ENCODE results near the gene ACSS2.
"Not testable (repeated sequence)": the region's sequence is repeated elsewhere in the genome, so short reads cannot be mapped to it uniquely, and the experiment has no call there.

ACSS2 gene

GRCh38 chr20:34873583-34874093, 2.8 kb upstream of the ACSS2 start:
- Histone ChIP-seq H3K36me3 (ENCODE audit: control insufficient read depth in 2 of 2, insufficient read depth in 2 of 2, low read length in 2 of 2) (no peaks in the 10 kb centered on the region), H3K9ac (ENCODE audit: low read depth in 1 of 2, low read length in 2 of 2) (peak overlapping the region in 1 of 2 donors; percentile 70), H3K27ac (ENCODE audit: low read depth in 2 of 2, low read length in 2 of 2) (peak overlapping the region in 1 of 2 donors; percentile 93), H3K4me1 (ENCODE audit: control insufficient read depth in 2 of 2, insufficient read depth in 2 of 2, low read length in 2 of 2) (peaks cover 26 to 39% of the 10 kb centered on the region in 2 donors), H3K27me3 (ENCODE audit: control insufficient read depth in 2 of 2, insufficient read depth in 2 of 2, low read length in 2 of 2) (no peaks in the 10 kb centered on the region), H3K9me3 (ENCODE audit: control insufficient read depth in 2 of 2, low read length in 2 of 2) (no peaks in the 10 kb centered on the region), H3K4me3 (ENCODE audit: low read length in 2 of 2) (no peak overlapping the region)

GRCh38 chr20:34874094-34874654, 2.2 kb upstream of the ACSS2 start:
- peak overlapping the region; percentile 92 to 93 for H3K27ac ChIP-seq (ENCODE audit: low read depth in 2 of 2, low read length in 2 of 2)
- H3K9me3 ChIP-seq (ENCODE audit: control insufficient read depth in 2 of 2, low read length in 2 of 2) = no peaks in the 10 kb centered on the region
- H3K4me3 ChIP-seq (ENCODE audit: low read length in 2 of 2) = peak overlapping the region in 1 of 2 donors; percentile 61
- no peaks in the 10 kb centered on the region for H3K27me3 ChIP-seq (ENCODE audit: control insufficient read depth in 2 of 2, insufficient read depth in 2 of 2, low read length in 2 of 2)
- H3K9ac ChIP-seq (ENCODE audit: low read depth in 1 of 2, low read length in 2 of 2) = peak overlapping the region; percentile 57 to 69
- H3K36me3 ChIP-seq (ENCODE audit: control insufficient read depth in 2 of 2, insufficient read depth in 2 of 2, low read length in 2 of 2) = no peaks in the 10 kb centered on the region
- H3K4me1 ChIP-seq (ENCODE audit: control insufficient read depth in 2 of 2, insufficient read depth in 2 of 2, low read length in 2 of 2) = peaks cover 26 to 39% of the 10 kb centered on the region in 2 donors

GRCh38 chr20:34875642-34876405, 588 bp upstream of the ACSS2 start:
- H3K27ac ChIP-seq (ENCODE audit: low read depth in 2 of 2, low read length in 2 of 2) = peak overlapping the region; percentile 92 to 93
- peak overlapping the region; percentile 69 to 72 for H3K9ac ChIP-seq (ENCODE audit: low read depth in 1 of 2, low read length in 2 of 2)
- peak overlapping the region; percentile 48 to 72 for H3K4me3 ChIP-seq (ENCODE audit: low read length in 2 of 2)
- H3K9me3 ChIP-seq (ENCODE audit: control insufficient read depth in 2 of 2, low read length in 2 of 2) = no peaks in the 10 kb centered on the region
- H3K27me3 ChIP-seq (ENCODE audit: control insufficient read depth in 2 of 2, insufficient read depth in 2 of 2, low read length in 2 of 2) = no peaks in the 10 kb centered on the region
- no peaks in the 10 kb centered on the region for H3K36me3 ChIP-seq (ENCODE audit: control insufficient read depth in 2 of 2, insufficient read depth in 2 of 2, low read length in 2 of 2)
- peaks cover 31 to 46% of the 10 kb centered on the region in 2 donors for H3K4me1 ChIP-seq (ENCODE audit: control insufficient read depth in 2 of 2, insufficient read depth in 2 of 2, low read length in 2 of 2)

GRCh38 chr20:34880215-34880850, 3.9 kb downstream of the ACSS2 start:
- no peak overlapping the region for H3K9ac ChIP-seq (ENCODE audit: low read depth in 1 of 2, low read length in 2 of 2)
- H3K4me1 ChIP-seq (ENCODE audit: control insufficient read depth in 2 of 2, insufficient read depth in 2 of 2, low read length in 2 of 2) = peaks cover 9 to 21% of the 10 kb centered on the region in 2 donors
- peaks cover 18 to 21% of the 10 kb centered on the region in 2 donors for H3K36me3 ChIP-seq (ENCODE audit: control insufficient read depth in 2 of 2, insufficient read depth in 2 of 2, low read length in 2 of 2)
- H3K9me3 ChIP-seq (ENCODE audit: control insufficient read depth in 2 of 2, low read length in 2 of 2) = no peaks in the 10 kb centered on the region
- H3K4me3 ChIP-seq (ENCODE audit: low read length in 2 of 2) = no peak overlapping the region
- H3K27ac ChIP-seq (ENCODE audit: low read depth in 2 of 2, low read length in 2 of 2) = peak overlapping the region in 1 of 2 donors; percentile 70
- H3K27me3 ChIP-seq (ENCODE audit: control insufficient read depth in 2 of 2, insufficient read depth in 2 of 2, low read length in 2 of 2) = no peaks in the 10 kb centered on the region

- H3K27ac ChIP-seq (ENCODE audit: low read depth in 2 of 2, low read length in 2 of 2); H3K4me3 ChIP-seq (ENCODE audit: low read length in 2 of 2); H3K9ac ChIP-seq (ENCODE audit: low read depth in 1 of 2, low read length in 2 of 2); H3K27me3 ChIP-seq (ENCODE audit: control insufficient read depth in 2 of 2, insufficient read depth in 2 of 2, low read length in 2 of 2); H3K9me3 ChIP-seq (ENCODE audit: control insufficient read depth in 2 of 2, low read length in 2 of 2): not testable (repeated sequence)
- peaks cover 13 to 22% of the 10 kb centered on the region in 2 donors for H3K4me1 ChIP-seq (ENCODE audit: control insufficient read depth in 2 of 2, insufficient read depth in 2 of 2, low read length in 2 of 2)
- peaks cover 21 to 23% of the 10 kb centered on the region in 2 donors for H3K36me3 ChIP-seq (ENCODE audit: control insufficient read depth in 2 of 2, insufficient read depth in 2 of 2, low read length in 2 of 2)
These were observed 4.6 kb downstream of the ACSS2 start for GRCh38 chr20:34880971-34881370.

- Histone ChIP-seq H3K4me1 (ENCODE audit: control insufficient read depth in 2 of 2, insufficient read depth in 2 of 2, low read length in 2 of 2) (peaks cover 14 to 25% of the 10 kb centered on the region in 2 donors), H3K36me3 (ENCODE audit: control insufficient read depth in 2 of 2, insufficient read depth in 2 of 2, low read length in 2 of 2) (peaks cover 21 to 24% of the 10 kb centered on the region in 2 donors), H3K9me3 (ENCODE audit: control insufficient read depth in 2 of 2, low read length in 2 of 2) (no peaks in the 10 kb centered on the region), H3K27ac (ENCODE audit: low read depth in 2 of 2, low read length in 2 of 2) (no peak overlapping the region), H3K4me3 (ENCODE audit: low read length in 2 of 2) (no peak overlapping the region), H3K9ac (ENCODE audit: low read depth in 1 of 2, low read length in 2 of 2) (no peak overlapping the region), H3K27me3 (ENCODE audit: control insufficient read depth in 2 of 2, insufficient read depth in 2 of 2, low read length in 2 of 2) (no peaks in the 10 kb centered on the region)
These were observed 5.3 kb downstream of the ACSS2 start for GRCh38 chr20:34881689-34882088.

GRCh38 chr20:34883087-34883688, 6.8 kb downstream of the ACSS2 start:
- no peaks in the 10 kb centered on the region for H3K9me3 ChIP-seq (ENCODE audit: control insufficient read depth in 2 of 2, low read length in 2 of 2)
- no peaks in the 10 kb centered on the region for H3K27me3 ChIP-seq (ENCODE audit: control insufficient read depth in 2 of 2, insufficient read depth in 2 of 2, low read length in 2 of 2)
- peaks cover 21 to 28% of the 10 kb centered on the region in 2 donors for H3K36me3 ChIP-seq (ENCODE audit: control insufficient read depth in 2 of 2, insufficient read depth in 2 of 2, low read length in 2 of 2)
- no peak overlapping the region for H3K4me3 ChIP-seq (ENCODE audit: low read length in 2 of 2)
- H3K27ac ChIP-seq (ENCODE audit: low read depth in 2 of 2, low read length in 2 of 2) = no peak overlapping the region
- peaks cover 10 to 21% of the 10 kb centered on the region in 2 donors for H3K4me1 ChIP-seq (ENCODE audit: control insufficient read depth in 2 of 2, insufficient read depth in 2 of 2, low read length in 2 of 2)
- H3K9ac ChIP-seq (ENCODE audit: low read depth in 1 of 2, low read length in 2 of 2) = no peak overlapping the region

- Histone ChIP-seq H3K4me1 (ENCODE audit: control insufficient read depth in 2 of 2, insufficient read depth in 2 of 2, low read length in 2 of 2) (peaks cover 10 to 21% of the 10 kb centered on the region in 2 donors), H3K36me3 (ENCODE audit: control insufficient read depth in 2 of 2, insufficient read depth in 2 of 2, low read length in 2 of 2) (peaks cover 26 to 28% of the 10 kb centered on the region in 2 donors), H3K9me3 (ENCODE audit: control insufficient read depth in 2 of 2, low read length in 2 of 2) (no peaks in the 10 kb centered on the region), H3K9ac (ENCODE audit: low read depth in 1 of 2, low read length in 2 of 2) (no peak overlapping the region), H3K4me3 (ENCODE audit: low read length in 2 of 2) (no peak overlapping the region), H3K27ac (ENCODE audit: low read depth in 2 of 2, low read length in 2 of 2) (no peak overlapping the region), H3K27me3 (ENCODE audit: control insufficient read depth in 2 of 2, insufficient read depth in 2 of 2, low read length in 2 of 2) (no peaks in the 10 kb centered on the region)
These were observed 7.4 kb downstream of the ACSS2 start for GRCh38 chr20:34883809-34884208.

- Histone ChIP-seq H3K36me3 (ENCODE audit: control insufficient read depth in 2 of 2, insufficient read depth in 2 of 2, low read length in 2 of 2) (peaks cover 26 to 28% of the 10 kb centered on the region in 2 donors), H3K4me3 (ENCODE audit: low read length in 2 of 2) (no peak overlapping the region), H3K27ac (ENCODE audit: low read depth in 2 of 2, low read length in 2 of 2) (no peak overlapping the region), H3K27me3 (ENCODE audit: control insufficient read depth in 2 of 2, insufficient read depth in 2 of 2, low read length in 2 of 2) (no peaks in the 10 kb centered on the region), H3K9me3 (ENCODE audit: control insufficient read depth in 2 of 2, low read length in 2 of 2) (no peaks in the 10 kb centered on the region), H3K9ac (ENCODE audit: low read depth in 1 of 2, low read length in 2 of 2) (no peak overlapping the region), H3K4me1 (ENCODE audit: control insufficient read depth in 2 of 2, insufficient read depth in 2 of 2, low read length in 2 of 2) (peaks cover 10 to 21% of the 10 kb centered on the region in 2 donors)
These were observed 7.8 kb downstream of the ACSS2 start for GRCh38 chr20:34884260-34884659.
